K562 (cell line): ENCODE data around the gene OR51V1. TPM values are rescaled to one million over a fixed set of nuclear protein-coding genes. Genes with fewer than 3 reads are reported as not detected.

Experiments used
- CAMTA2 ChIP-seq: fragments of 250-450 bp; sonication (Bioruptor Pico); conservative IDR thresholded peaks from 2 replicates; pipeline ENCODE4 v1.5.1; 2022
- CBFA2T3 ChIP-seq: fragments of 450-650 bp; IDR thresholded peaks from 2 replicates; pipeline ENCODE4 v1.6.1; 2017
- KAT2B ChIP-seq: IDR thresholded peaks from one replicate; pipeline ENCODE4 v1.6.1; 2012; ENCODE audit warnings: low read depth, mild to moderate bottlenecking, control low read depth, inconsistent platforms, low read length, moderate library complexity
- MEF2D ChIP-seq: conservative IDR thresholded peaks from 2 replicates; pipeline ENCODE4 v1.6.1; 2016; ENCODE audit warnings: low read depth, missing genetic modification characterization, missing compliant biosample characterization
- PRDM10 ChIP-seq: fragments of 450-650 bp; IDR thresholded peaks from 2 replicates; pipeline ENCODE4 v1.6.1; 2018; ENCODE audit not compliant: partially characterized antibody
- RBFOX2 ChIP-seq: fragments of 200-400 bp; formaldehyde crosslinking; IDR thresholded peaks from 2 replicates; pipeline ENCODE4 v1.6.1; 2017; ENCODE audit warnings: low read depth, mild to moderate bottlenecking, low read length, moderate library complexity
- REST ChIP-seq, 2 experiments: fragments of 450-650 bp; formaldehyde crosslinking in 1 of 2; IDR thresholded peaks; 2 replicates each; pipeline versions ENCODE4 v1.4.0 to v1.6.1; 2014 to 2020; ENCODE audit warnings: mild to moderate bottlenecking in 2 of 2, borderline replicate concordance in 1 of 2, low read depth in 1 of 2
- ZNF354B ChIP-seq: fragments of 250-450 bp; sonication (Bioruptor Pico); IDR thresholded peaks from 2 replicates; pipeline ENCODE4 v1.4.0; 2020
- ZNF592 ChIP-seq: fragments of 450-650 bp; IDR thresholded peaks from 2 replicates; pipeline ENCODE4 v1.6.1; 2017; ENCODE audit warnings: antibody characterized with exemption, mild to moderate bottlenecking
- polyA plus RNA-seq, 8 experiments: library from polyadenylated mRNA; depleted of rRNA in 4 of 8; stranded (reverse) in 5 of 8; unstranded in 3 of 8; fragments of >200 nt; fragmentation: Nextera tagmentation in 2 of 8; fragmentation: Illumina TruSeq in 1 of 8; extraction: Ambion mirVana in 2 of 8; extraction: Trizol in 1 of 8; gene quantifications; 2 replicates each; pipeline versions ENCODE4 v1.2.1 to v1.2.3, GENCODE V29; 2011 to 2014; ENCODE audit warnings: inconsistent platforms in 1 of 8, missing spikeins in 1 of 8
- total RNA-seq, 7 experiments: library from RNA; depleted of rRNA in 6 of 7; stranded (reverse); fragments of >200 nt in 6 of 7; fragmentation: Illumina TruSeq in 2 of 7; extraction: Trizol in 2 of 7; gene quantifications; 2 replicates each; pipeline versions ENCODE4 v1.2.1 to v1.2.3, GENCODE V29; 2011 to 2021; ENCODE audit warnings: low replicate concordance in 1 of 7

Gene OR51V1
- total and polyA plus RNA-seq, 9 of the 15 experiments (the other 6 are each of a cell fraction or from before 2014, with no cell fraction given), result not detected

- TF ChIP-seq REST (IDR thresholded peaks at IDR 0.05; ENCODE audit: borderline replicate concordance) (0 out of 2 replicates have a peak, but pooled peaks have one; percentile 1), REST (CRISPR knock-in tag; IDR thresholded peaks at IDR 0.05; ENCODE audit: low read depth) (no peak), CAMTA2 (no peak), CBFA2T3 (0 out of 2 replicates have a peak, but pooled peaks have one; percentile 5), RBFOX2 (peak; percentile 33), PRDM10 (peak; percentile 27), ZNF354B (no peak), KAT2B (no peak), MEF2D (tag) (no peak), ZNF592 (peak; percentile 44; the same call in 1 of the 2 replicates)
Measured at GRCh38 chr11:5247472-5248192, 47.1 kb upstream of the OR51V1 start (continued).
